HEK293 (cell line): ENCODE results near the gene TNFRSF17.
"Not testable (repeated sequence)": the region's sequence is repeated elsewhere in the genome, so short reads cannot be mapped to it uniquely, and the experiment has no call there.

Source experiments
- CTCF ChIA-PET: fragments of 350-600 bp; formaldehyde crosslinking; extraction: SDS; loops from one replicate; lab custom pipeline; 2021; ENCODE audit warnings: antibody characterized with exemption; lab: Yijun Ruan, JAX
- POLR2A ChIA-PET: fragments of 300-600 bp; formaldehyde crosslinking; extraction: SDS; loops from one replicate; lab custom pipeline; 2020; ENCODE audit warnings: antibody characterized with exemption, inconsistent platforms; lab: Yijun Ruan, JAX
- H3K27ac ChIP-seq: fragments of 200-500 bp; sonication (Bioruptor generic); 2 replicates; pipeline ENCODE4 v1.5.1; 2014; ENCODE audit warnings: low read depth, low read length, control low read depth, inconsistent platforms; ENCODE audit errors: extremely low read depth
- H3K36me3 ChIP-seq, 2 experiments: fragments of 200-500 bp in 1 of 2; sonication (Bioruptor generic) in 1 of 2; 1 replicate in 1 of 2; 2 replicates in 1 of 2; pipeline ENCODE4 v1.5.1; 2014 to 2017; ENCODE audit warnings: inconsistent platforms in 2 of 2, low read length in 2 of 2; ENCODE audit not compliant: control insufficient read depth in 2 of 2, insufficient read depth in 1 of 2
- H3K4me1 ChIP-seq: fragments of 200-500 bp; sonication (Bioruptor generic); 2 replicates; pipeline ENCODE4 v1.5.1; 2014; ENCODE audit warnings: mild to moderate bottlenecking, low read length, inconsistent platforms; ENCODE audit not compliant: control insufficient read depth, insufficient read depth
- H3K4me3 ChIP-seq: 2 replicates; pipeline ENCODE4 v1.5.1; 2011; ENCODE audit warnings: low read depth, mild to moderate bottlenecking, control low read depth, low read length, moderate library complexity
- H3K9me3 ChIP-seq: fragments of 200-500 bp; sonication (Bioruptor generic); 2 replicates; pipeline ENCODE4 v1.5.1; 2014; ENCODE audit warnings: low read depth, low read length, inconsistent platforms; ENCODE audit not compliant: control insufficient read depth, insufficient read depth
- KLF1 ChIP-seq: fragments of 450-650 bp; formaldehyde crosslinking; IDR thresholded peaks from 2 replicates; pipeline ENCODE4 v1.5.1; 2016; ENCODE audit warnings: missing biosample characterization, missing genetic modification characterization
- PRDM1 ChIP-seq: fragments of 450-650 bp; formaldehyde crosslinking; IDR thresholded peaks from 2 replicates; pipeline ENCODE4; 2016; ENCODE audit warnings: missing biosample characterization, missing genetic modification characterization
- SALL2 ChIP-seq: fragments of 450-650 bp; formaldehyde crosslinking; IDR thresholded peaks from 2 replicates; pipeline ENCODE4 v1.5.0; 2017; ENCODE audit warnings: missing biosample characterization, mild to moderate bottlenecking, missing genetic modification characterization, borderline replicate concordance
- ZBTB1 ChIP-seq: fragments of 450-650 bp; formaldehyde crosslinking; IDR thresholded peaks from 2 replicates; pipeline ENCODE4 v1.5.1; 2016; ENCODE audit warnings: missing biosample characterization, missing genetic modification characterization
- ZFP41 ChIP-seq: fragments of 450-650 bp; formaldehyde crosslinking; IDR thresholded peaks from 2 replicates; pipeline ENCODE4 v1.5.1; 2016; ENCODE audit warnings: missing biosample characterization, missing genetic modification characterization, borderline replicate concordance
- ZNF121 ChIP-seq: fragments of 450-650 bp; formaldehyde crosslinking; IDR thresholded peaks from 2 replicates; pipeline ENCODE4 v1.5.1; 2016; ENCODE audit warnings: missing biosample characterization, missing genetic modification characterization
- ZNF292 ChIP-seq: fragments of 450-650 bp; formaldehyde crosslinking; IDR thresholded peaks from 2 replicates; pipeline ENCODE4 v1.5.1; 2016; ENCODE audit warnings: low read depth, missing biosample characterization, missing genetic modification characterization, borderline replicate concordance
- ZNF664 ChIP-seq: fragments of 450-650 bp; formaldehyde crosslinking; IDR thresholded peaks from 2 replicates; pipeline ENCODE4 v1.5.1; 2016; ENCODE audit warnings: missing biosample characterization, missing genetic modification characterization
- ZNF843 ChIP-seq: fragments of 450-650 bp; formaldehyde crosslinking; IDR thresholded peaks from 2 replicates; pipeline ENCODE4 v1.5.1; 2016; ENCODE audit warnings: missing biosample characterization, missing genetic modification characterization
- TF ChIP-seq, protein P1 (sequence below): fragments of 450-650 bp; formaldehyde crosslinking; IDR thresholded peaks from 2 replicates; pipeline ENCODE4 v1.5.1; 2016; ENCODE audit warnings: missing biosample characterization, missing genetic modification characterization, borderline replicate concordance
- TF ChIP-seq, protein P2 (sequence below): fragments of 450-650 bp; formaldehyde crosslinking; IDR thresholded peaks from 2 replicates; pipeline ENCODE4 v1.5.1; 2016; ENCODE audit warnings: missing biosample characterization, missing genetic modification characterization
- TF ChIP-seq, protein P3 (sequence below): fragments of 450-650 bp; formaldehyde crosslinking; optimal IDR thresholded peaks from 2 replicates; pipeline ENCODE3; 2016; ENCODE audit warnings: missing biosample characterization, mild to moderate bottlenecking, missing genetic modification characterization

The TNFRSF17 gene

DNA sequence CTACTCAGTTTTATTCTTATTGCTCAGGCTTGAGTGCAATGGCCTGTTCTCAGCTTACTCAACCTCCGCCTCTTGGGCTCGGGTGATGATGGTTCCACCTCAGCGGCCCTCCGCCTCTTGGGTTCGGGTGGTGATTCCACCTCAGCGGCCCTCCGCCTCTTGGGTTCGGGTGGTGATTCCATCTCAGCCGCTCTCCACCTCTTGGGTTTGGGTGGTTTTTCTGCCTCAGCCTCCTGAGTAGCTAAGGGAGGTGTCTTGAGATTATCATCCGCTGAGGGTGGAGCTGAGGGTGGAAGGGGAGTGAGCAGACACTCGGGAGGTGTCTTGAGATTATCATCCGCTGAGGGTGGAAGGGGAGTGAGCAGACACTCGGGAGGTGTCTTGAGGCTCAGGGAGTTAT lies 37.7 kb upstream of the TNFRSF17 start:
- H3K36me3 ChIP-seq, H3K9me3 ChIP-seq, POLR2A ChIA-PET, H3K27ac ChIP-seq, H3K4me3 ChIP-seq, H3K4me1 ChIP-seq: not testable (repeated sequence)
- CTCF ChIA-PET, result interaction anchor here (0.6 kb wide), 1 partner anchor 107 kb away, joined by 3 read pairs; no protein-coding TSS in a partner anchor
- peak; percentile 89 for TF ChIP-seq KLF1

DNA sequence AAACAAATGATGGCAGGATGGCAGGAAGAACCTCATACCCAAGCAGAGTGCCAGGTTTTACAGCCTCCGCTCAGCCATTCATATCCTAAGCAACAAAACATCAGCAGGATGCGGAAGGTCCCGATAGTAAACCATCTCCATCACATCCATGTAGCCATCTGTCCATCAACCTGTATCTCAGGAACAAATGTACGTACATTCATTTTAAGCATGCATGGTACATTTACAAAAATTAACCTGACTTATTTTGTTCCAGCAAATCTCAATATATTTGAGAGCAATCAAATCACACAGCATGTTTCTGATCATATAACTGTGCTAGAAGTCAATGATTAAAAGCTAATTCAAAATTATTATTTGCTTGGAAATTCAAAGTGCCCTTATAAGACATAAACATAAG lies 23.1 kb upstream of the TNFRSF17 start, which contains the start of gene NPIPB2:
Gene NPIPB2 (minus strand): TSS at position 101 of the 400 bp plus-strand sequence. CDS start 0 bp downstream, at position 101.
- H3K27ac ChIP-seq, H3K9me3 ChIP-seq, H3K4me3 ChIP-seq, H3K36me3 ChIP-seq, POLR2A ChIA-PET, CTCF ChIA-PET, H3K4me1 ChIP-seq: not testable (repeated sequence)

DNA sequence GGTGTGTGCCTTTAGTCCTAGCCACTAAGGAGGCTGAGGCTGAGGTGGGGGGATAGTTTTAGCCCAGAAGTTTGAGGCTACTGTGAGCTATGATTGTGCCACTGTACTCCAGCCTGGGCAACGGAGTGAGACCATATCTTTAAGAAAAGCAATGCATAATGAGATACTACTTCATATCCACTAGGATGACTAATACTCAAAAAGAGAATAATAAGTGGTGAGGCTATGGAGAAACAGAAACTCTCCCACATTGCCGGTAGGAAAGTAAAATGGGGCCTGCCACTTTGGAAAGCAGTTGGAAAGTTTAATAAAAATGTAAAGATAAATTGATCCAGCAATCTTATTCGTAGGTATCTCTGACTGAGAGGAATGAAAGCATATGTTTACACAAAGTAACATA lies 18.6 kb upstream of the TNFRSF17 start:
- Histone ChIP-seq H3K4me1 (no peaks in the 10 kb centered on the region), H3K27ac (no peak overlapping the region), H3K4me3 (no peak overlapping the region), H3K36me3 (no peaks in the 10 kb centered on the region), H3K9me3 (no peaks in the 10 kb centered on the region)
- CTCF ChIA-PET, result interaction anchor here (2.2 kb wide), 1 partner anchor 121 kb away, joined by 10 read pairs; no protein-coding TSS in a partner anchor
- POLR2A ChIA-PET, result no interaction called here
- TF ChIP-seq PRDM1 (tag by site-specific recombination) (peak; percentile 70), ZNF664 (tag by site-specific recombination) (peak; percentile 84; the same call in 1 of the 2 replicates), SALL2 (tag by site-specific recombination) (no peak)

DNA sequence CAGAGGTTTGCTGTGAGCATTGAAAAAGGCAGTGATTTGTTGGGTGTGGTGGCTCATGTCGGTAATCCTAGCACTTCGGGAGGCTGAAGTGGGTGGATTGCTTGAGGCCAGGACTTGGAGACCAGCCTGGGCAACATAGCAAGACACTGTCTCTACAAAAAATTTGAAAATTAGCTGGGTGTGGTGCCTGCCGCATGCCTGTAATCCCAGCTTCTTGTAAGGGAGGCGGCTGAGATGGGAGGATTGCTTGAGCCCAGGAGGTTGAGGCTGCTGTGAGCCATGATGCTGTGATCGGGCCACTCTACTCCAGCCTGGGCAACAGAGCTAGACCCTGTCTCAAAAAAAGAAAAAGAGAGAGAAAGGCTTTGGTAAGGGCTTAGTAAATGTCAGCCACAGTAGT lies 16.2 kb upstream of the TNFRSF17 start:
- ChIA-PET POLR2A (interaction anchor here (1.0 kb wide), 1 partner anchor 28 kb away, joined by 3 read pairs; the partner anchor contains the start of gene SNX29), CTCF (interaction anchor here (0.5 to 1.8 kb wide), 9 partner anchors 10 to 146 kb away, joined by 3 to 21 read pairs (median 4); no protein-coding TSS in a partner anchor)
- H3K9me3 ChIP-seq, result no peaks in the 10 kb centered on the region
- no peak overlapping the region for H3K4me3 ChIP-seq
- H3K36me3 ChIP-seq, result no peaks in the 10 kb centered on the region
- H3K4me1 ChIP-seq, result no peaks in the 10 kb centered on the region
- H3K27ac ChIP-seq, result no peak overlapping the region
- TF ChIP-seq ZNF843 (tag by site-specific recombination), result no peak
- no peak for TF ChIP-seq ZBTB1 (tag by site-specific recombination)
- TF ChIP-seq ZFP41 (tag by site-specific recombination), result no peak
- no peak for TF ChIP-seq ZNF292
- peak; percentile 62; the same call in 1 of the 2 replicates for TF ChIP-seq ZNF121
- TF ChIP-seq, protein P1, sequence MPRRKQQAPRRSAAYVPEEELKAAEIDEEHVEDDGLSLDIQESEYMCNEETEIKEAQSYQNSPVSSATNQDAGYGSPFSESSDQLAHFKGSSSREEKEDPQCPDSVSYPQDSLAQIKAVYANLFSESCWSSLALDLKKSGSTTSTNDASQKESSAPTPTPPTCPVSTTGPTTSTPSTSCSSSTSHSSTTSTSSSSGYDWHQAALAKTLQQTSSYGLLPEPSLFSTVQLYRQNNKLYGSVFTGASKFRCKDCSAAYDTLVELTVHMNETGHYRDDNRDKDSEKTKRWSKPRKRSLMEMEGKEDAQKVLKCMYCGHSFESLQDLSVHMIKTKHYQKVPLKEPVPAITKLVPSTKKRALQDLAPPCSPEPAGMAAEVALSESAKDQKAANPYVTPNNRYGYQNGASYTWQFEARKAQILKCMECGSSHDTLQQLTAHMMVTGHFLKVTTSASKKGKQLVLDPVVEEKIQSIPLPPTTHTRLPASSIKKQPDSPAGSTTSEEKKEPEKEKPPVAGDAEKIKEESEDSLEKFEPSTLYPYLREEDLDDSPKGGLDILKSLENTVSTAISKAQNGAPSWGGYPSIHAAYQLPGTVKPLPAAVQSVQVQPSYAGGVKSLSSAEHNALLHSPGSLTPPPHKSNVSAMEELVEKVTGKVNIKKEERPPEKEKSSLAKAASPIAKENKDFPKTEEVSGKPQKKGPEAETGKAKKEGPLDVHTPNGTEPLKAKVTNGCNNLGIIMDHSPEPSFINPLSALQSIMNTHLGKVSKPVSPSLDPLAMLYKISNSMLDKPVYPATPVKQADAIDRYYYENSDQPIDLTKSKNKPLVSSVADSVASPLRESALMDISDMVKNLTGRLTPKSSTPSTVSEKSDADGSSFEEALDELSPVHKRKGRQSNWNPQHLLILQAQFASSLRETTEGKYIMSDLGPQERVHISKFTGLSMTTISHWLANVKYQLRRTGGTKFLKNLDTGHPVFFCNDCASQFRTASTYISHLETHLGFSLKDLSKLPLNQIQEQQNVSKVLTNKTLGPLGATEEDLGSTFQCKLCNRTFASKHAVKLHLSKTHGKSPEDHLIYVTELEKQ (tag by site-specific recombination), result no peak
- TF ChIP-seq, protein P2, sequence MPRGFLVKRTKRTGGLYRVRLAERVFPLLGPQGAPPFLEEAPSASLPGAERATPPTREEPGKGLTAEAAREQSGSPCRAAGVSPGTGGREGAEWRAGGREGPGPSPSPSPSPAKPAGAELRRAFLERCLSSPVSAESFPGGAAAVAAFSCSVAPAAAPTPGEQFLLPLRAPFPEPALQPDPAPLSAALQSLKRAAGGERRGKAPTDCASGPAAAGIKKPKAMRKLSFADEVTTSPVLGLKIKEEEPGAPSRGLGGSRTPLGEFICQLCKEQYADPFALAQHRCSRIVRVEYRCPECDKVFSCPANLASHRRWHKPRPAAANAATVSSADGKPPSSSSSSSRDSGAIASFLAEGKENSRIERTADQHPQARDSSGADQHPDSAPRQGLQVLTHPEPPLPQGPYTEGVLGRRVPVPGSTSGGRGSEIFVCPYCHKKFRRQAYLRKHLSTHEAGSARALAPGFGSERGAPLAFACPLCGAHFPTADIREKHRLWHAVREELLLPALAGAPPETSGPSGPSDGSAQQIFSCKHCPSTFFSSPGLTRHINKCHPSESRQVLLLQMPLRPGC, result no peak
- TF ChIP-seq, protein P3, sequence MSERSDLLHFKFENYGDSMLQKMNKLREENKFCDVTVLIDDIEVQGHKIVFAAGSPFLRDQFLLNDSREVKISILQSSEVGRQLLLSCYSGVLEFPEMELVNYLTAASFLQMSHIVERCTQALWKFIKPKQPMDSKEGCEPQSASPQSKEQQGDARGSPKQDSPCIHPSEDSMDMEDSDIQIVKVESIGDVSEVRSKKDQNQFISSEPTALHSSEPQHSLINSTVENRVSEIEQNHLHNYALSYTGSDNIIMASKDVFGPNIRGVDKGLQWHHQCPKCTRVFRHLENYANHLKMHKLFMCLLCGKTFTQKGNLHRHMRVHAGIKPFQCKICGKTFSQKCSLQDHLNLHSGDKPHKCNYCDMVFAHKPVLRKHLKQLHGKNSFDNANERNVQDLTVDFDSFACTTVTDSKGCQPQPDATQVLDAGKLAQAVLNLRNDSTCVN (tag by site-specific recombination), result no peak
- TF ChIP-seq, all 188 proteins: peak for 1
